Natural killer cell (primary cell): Measurements from ENCODE around the gene CDH8. TPM values are rescaled to one million over a fixed set of nuclear protein-coding genes. Genes with fewer than 3 reads are reported as not detected.

Experiments used
- ATAC-seq, 3 donors: fragments of 150-1000 bp in 2 of 3; fragments of 200-7000 bp in 1 of 3; cut with Tn5 transposase; 1 replicate in 1 of 3; 2 replicates in 2 of 3; pipeline ENCODE4 v1.10.0; 2021; ENCODE audit warnings: mild to moderate bottlenecking in 2 of 3, moderate library complexity in 2 of 3
- DNase-seq, 2 donors: peaks; one replicate each; pipeline versions ENCODE4 v3.0.0 to v3.0.0-alpha.2; 2013 to 2021; ENCODE audit warnings: mixed read lengths in 1 of 2
- H3K27ac ChIP-seq: one replicate; pipeline ENCODE4 v1.5.1; 2013; ENCODE audit warnings: mild to moderate bottlenecking, low read length
- H3K27me3 ChIP-seq: one replicate; pipeline ENCODE4 v1.6.1; 2013; ENCODE audit warnings: low read length; ENCODE audit not compliant: control insufficient read depth, insufficient read depth
- H3K36me3 ChIP-seq: one replicate; pipeline ENCODE4 v1.6.1; 2013; ENCODE audit warnings: low read length; ENCODE audit not compliant: control insufficient read depth, insufficient read depth
- H3K4me1 ChIP-seq: one replicate; pipeline ENCODE4 v1.6.1; 2013; ENCODE audit warnings: low read length; ENCODE audit not compliant: control insufficient read depth, insufficient read depth
- H3K4me3 ChIP-seq: one replicate; pipeline ENCODE4 v1.5.1; 2013; ENCODE audit warnings: low read length
- H3K9me3 ChIP-seq: one replicate; pipeline ENCODE4 v1.6.1; 2013; ENCODE audit warnings: low read length; ENCODE audit not compliant: control insufficient read depth, insufficient read depth
- H3K27ac Mint-ChIP-seq, 2 donors: one replicate each; pipeline ENCODE4 v1.8.0; 2022; ENCODE audit warnings: mild to moderate bottlenecking in 2 of 2, mixed read lengths in 2 of 2, moderate library complexity in 1 of 2
- H3K27me3 Mint-ChIP-seq, 2 donors: one replicate each; pipeline ENCODE4 v1.8.0; 2022; ENCODE audit warnings: low read depth in 2 of 2, mixed read lengths in 2 of 2
- H3K36me3 Mint-ChIP-seq: one replicate; pipeline ENCODE4 v1.8.0; 2022; ENCODE audit warnings: mixed read lengths
- H3K4me1 Mint-ChIP-seq, 2 donors: one replicate each; pipeline ENCODE4 v1.8.0; 2022; ENCODE audit warnings: mixed read lengths in 2 of 2
- H3K4me3 Mint-ChIP-seq: one replicate; pipeline ENCODE4 v1.8.0; 2022; ENCODE audit warnings: mild to moderate bottlenecking, moderate library complexity, mixed read lengths
- H3K9me3 Mint-ChIP-seq, 2 donors: one replicate each; pipeline ENCODE4 v1.8.0; 2022; ENCODE audit warnings: mixed read lengths in 2 of 2
- CTCF ChIP-seq: fragments of 200-600 bp; IDR thresholded peaks from one replicate; pipeline ENCODE4 v1.8.0; 2022; ENCODE audit warnings: antibody characterized with exemption
- WGBS: methylation state at CpG from one replicate; pipeline ENCODE4 v1.1.7; 2013; ENCODE audit warnings: missing lambda C conversion rate; ENCODE audit not compliant: insufficient coverage; 5-methylcytosine and 5-hydroxymethylcytosine counted together
- intact Hi-C: fragments of 100-400 bp; cut with micrococcal nuclease; formaldehyde crosslinking; loops from one replicate; pipeline ENCODE4 v1.14.2; 2022
- total RNA-seq, 4 donors: library from RNA; stranded (reverse); fragments of 120-200 nt in 1 of 4; gene quantifications; one replicate each; pipeline versions ENCODE4 v1.2.3 to v1.2.4, GENCODE V29; 2013 to 2022

CDH8 gene
- total RNA-seq, 3 donors from 2014 or later (not counting 1 experiment from before 2014, with no cell fraction given), result not detected

- TF ChIP-seq CTCF, result no peak
- no peak overlapping the region for H3K27ac ChIP-seq
- Mint-ChIP-seq H3K4me3 (no peak overlapping the region), H3K9me3 (peaks cover 14 to 16% of the 10 kb centered on the region in 2 donors), H3K36me3 (peaks cover 9% of the 10 kb centered on the region), H3K4me1 (no peaks in the 10 kb centered on the region), H3K27ac (no peak overlapping the region), H3K27me3 (no peaks in the 10 kb centered on the region)
- intact Hi-C loops, result no loop called here
- DNase-seq (no peak), ATAC-seq (no peak)
- H3K4me1 ChIP-seq, result no peaks in the 10 kb centered on the region
- H3K4me3 ChIP-seq, result no peak overlapping the region
- 75% methylated on average over 3 of the region's 3 CpGs for WGBS
- no peaks in the 10 kb centered on the region for H3K36me3 ChIP-seq
- H3K9me3 ChIP-seq, result peaks cover under 1% of the 10 kb centered on the region
- H3K27me3 ChIP-seq, result no peaks in the 10 kb centered on the region
Measured at GRCh38 chr16:61944004-61944403, 92.2 kb downstream of the CDH8 start.

DNA sequence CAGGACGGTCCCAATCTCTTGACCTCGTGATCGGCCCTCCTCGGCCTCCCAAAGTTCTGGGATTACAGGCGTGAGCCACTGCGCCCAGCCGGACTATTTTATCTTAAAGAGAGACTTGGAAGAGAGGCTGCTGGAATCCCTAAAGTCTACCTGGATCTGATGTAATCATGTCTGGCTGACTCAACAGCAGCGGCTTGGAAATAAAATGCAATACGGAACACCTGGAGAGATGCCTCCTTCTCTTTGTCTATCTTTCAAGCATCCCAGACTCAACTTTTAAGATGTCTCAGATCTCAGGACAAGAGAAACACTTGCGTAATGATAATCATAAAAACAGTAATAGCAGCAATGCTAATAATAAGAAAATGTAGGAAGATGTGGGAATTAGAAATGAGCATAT is 95.6 kb downstream of the CDH8 start:
- Mint-ChIP-seq H3K4me3 (no peak overlapping the region), H3K9me3 (peaks cover 10 to 16% of the 10 kb centered on the region in 2 donors), H3K36me3 (peaks cover 4% of the 10 kb centered on the region), H3K27me3 (no peaks in the 10 kb centered on the region), H3K27ac (no peak overlapping the region), H3K4me1 (no peaks in the 10 kb centered on the region)
- WGBS, result 94% methylated on average over 9 of the region's 10 CpGs
- Histone ChIP-seq H3K4me3 (no peak overlapping the region), H3K4me1 (no peaks in the 10 kb centered on the region), H3K9me3 (no peaks in the 10 kb centered on the region), H3K27me3 (no peaks in the 10 kb centered on the region), H3K27ac (no peak overlapping the region), H3K36me3 (no peaks in the 10 kb centered on the region)
- no peak for TF ChIP-seq CTCF
- no peak for ATAC-seq
- intact Hi-C loops, result no loop called here
- DNase-seq, result no peak

DNA sequence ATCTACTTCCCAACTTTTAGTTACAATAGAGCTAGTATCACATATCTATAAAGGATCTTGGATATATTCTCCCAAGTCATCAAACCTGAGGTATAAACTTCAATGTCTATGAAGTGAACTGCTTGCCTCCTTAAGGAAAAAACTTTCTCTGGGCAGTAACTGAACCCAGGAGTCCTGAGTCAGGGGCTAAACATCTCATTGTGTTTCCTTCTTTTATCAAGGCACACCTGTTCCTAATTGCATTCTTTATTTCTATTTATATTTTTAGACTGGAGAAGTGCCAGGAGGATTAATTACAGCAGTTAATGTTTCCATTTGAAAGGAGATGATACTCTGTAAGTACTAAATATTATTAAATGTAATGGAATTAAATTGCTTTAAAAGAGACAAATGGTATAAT is 98.6 kb downstream of the CDH8 start:
- H3K27ac Mint-ChIP-seq, result no peak overlapping the region
- Histone ChIP-seq H3K27ac (no peak overlapping the region), H3K4me3 (no peak overlapping the region), H3K36me3 (no peaks in the 10 kb centered on the region), H3K9me3 (no peaks in the 10 kb centered on the region), H3K4me1 (no peaks in the 10 kb centered on the region), H3K27me3 (no peaks in the 10 kb centered on the region)
- H3K36me3 Mint-ChIP-seq, result no peaks in the 10 kb centered on the region
- H3K4me1 Mint-ChIP-seq, result no peaks in the 10 kb centered on the region
- no peak overlapping the region for H3K4me3 Mint-ChIP-seq
- H3K27me3 Mint-ChIP-seq, result no peaks in the 10 kb centered on the region
- no peak for ATAC-seq
- peaks cover 10 to 11% of the 10 kb centered on the region in 2 donors for H3K9me3 Mint-ChIP-seq
- no peak for DNase-seq
- TF ChIP-seq CTCF, result no peak
- intact Hi-C loops, result no loop called here

GRCh38 chr16:61936522-61936921 is 99.7 kb downstream of the CDH8 start:
- H3K27ac Mint-ChIP-seq, result no peak overlapping the region
- Histone ChIP-seq H3K4me1 (no peaks in the 10 kb centered on the region), H3K36me3 (no peaks in the 10 kb centered on the region), H3K4me3 (no peak overlapping the region), H3K27ac (no peak overlapping the region), H3K9me3 (no peaks in the 10 kb centered on the region), H3K27me3 (no peaks in the 10 kb centered on the region)
- 92% methylated on average over 2 of the region's 2 CpGs for WGBS
- H3K27me3 Mint-ChIP-seq, result no peaks in the 10 kb centered on the region
- no peak overlapping the region for H3K4me3 Mint-ChIP-seq
- ATAC-seq, result no peak
- H3K9me3 Mint-ChIP-seq, result peaks cover 4 to 7% of the 10 kb centered on the region in 2 donors
- no peaks in the 10 kb centered on the region for H3K36me3 Mint-ChIP-seq
- DNase-seq, result no peak
- no peak for TF ChIP-seq CTCF
- H3K4me1 Mint-ChIP-seq, result no peaks in the 10 kb centered on the region
- intact Hi-C loops, result no loop called here
